ENCODE data around the gene KATNBL1.
"Not testable (repeated sequence)": the region's sequence is repeated elsewhere in the genome, so short reads cannot be mapped to it uniquely, and the experiment has no call there.

- TF ChIP-seq CTCF (IDR thresholded peaks at IDR 0.05); ZFX (IDR thresholded peaks at IDR 0.05; ENCODE audit: borderline replicate concordance): not testable (repeated sequence)
Observed at GRCh38 chr15:34165987-34166573, 43.8 kb downstream of the KATNBL1 start.
